ENCODE results near the gene RPL13. TPM values are rescaled to one million over a fixed set of nuclear protein-coding genes. Genes with fewer than 3 reads are reported as not detected.

The RPL13 gene
- total RNA-seq, 4 donors from 2014 or later = 4,137 to 5,837 (median 4,637) TPM

- no peak for TF ChIP-seq CTCF (IDR thresholded peaks at IDR 0.05)
- DNase-seq (ENCODE audit: low spot score) (no peak), ATAC-seq (ENCODE audit: low FRiP score) (no peak)
Measured at GRCh38 chr16:89613231-89613953, 52.9 kb downstream of the RPL13 start, which contains the start of gene DPEP1. Gene DPEP1 (plus strand): TSS chr16:89613642. CDS start chr16:89630411, 16,769 bp downstream.

DNA sequence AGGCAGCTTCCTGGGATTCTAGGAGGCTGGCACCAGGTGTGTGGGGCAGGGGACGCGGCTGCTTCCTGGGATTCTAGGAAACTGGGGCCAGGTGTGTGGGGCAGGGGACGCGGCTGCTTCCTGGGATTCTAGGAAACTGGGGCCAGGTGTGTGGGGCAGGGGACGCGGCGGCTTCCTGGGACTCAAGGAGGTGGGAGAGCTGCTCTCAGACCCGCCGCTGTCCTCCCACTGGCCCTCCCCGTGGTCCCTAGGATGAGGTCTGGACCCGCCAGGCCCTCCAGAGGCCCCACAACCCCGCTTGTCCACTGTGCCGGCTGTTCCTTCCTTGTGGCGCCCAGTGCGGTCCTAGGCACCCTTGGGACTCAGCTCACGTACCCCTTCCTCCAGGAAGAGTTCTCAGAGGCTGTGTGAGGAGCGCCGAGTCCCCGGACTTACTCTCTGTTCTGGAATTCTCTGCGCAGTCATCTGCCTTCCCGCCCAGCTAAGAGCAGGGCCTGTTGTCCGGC, 53.5 kb downstream of the RPL13 start:
- TF ChIP-seq CTCF (IDR thresholded peaks at IDR 0.05) = no peak
- DNase-seq (ENCODE audit: low spot score) (no peak), ATAC-seq (ENCODE audit: low FRiP score) (no peak)

Small RNAs within 50 kb of the gene (small RNA-seq; reads per million reads assigned to genes)
- gene SNORD68 = not detected

Other genes starting within 250 kb of the RPL13 start
- 100 to 1,000 TPM in 1 of 4 donors, 10 to 100 TPM in 3; 49.8 to 114 (median 82.2) TPM for gene ANKRD11, start 70.1 kb upstream of the RPL13 start, total RNA-seq
- 100 to 1,000 TPM in 1 of 4 donors, 10 to 100 TPM in 3; 68.6 to 125 (median 74.8) TPM for gene SPG7, start 52.3 kb upstream of the RPL13 start, total RNA-seq
- 1 to 10 TPM in 2 of 4 donors, under 1 TPM in 1, not detected in 1; 0.19 to 2.4 (median 1.1) TPM for gene CPNE7, start 15.1 kb downstream of the RPL13 start, total RNA-seq
- 1 to 10 TPM in 1 of 4 donors, not detected in 3; 1.1 TPM for gene DPEP1, start 53.0 kb downstream of the RPL13 start, total RNA-seq
- 10 to 100 TPM; 45.7 to 78.1 (median 67.7) TPM for gene CHMP1A, start 97.0 kb downstream of the RPL13 start, total RNA-seq
- gene SPATA33, start 97.2 kb downstream of the RPL13 start, total RNA-seq = 1 to 10 TPM; 1.8 to 7.1 (median 4.3) TPM
- gene CDK10, start 126.0 kb downstream of the RPL13 start, total RNA-seq = 10 to 100 TPM; 32.1 to 46.8 (median 38.3) TPM
- gene SPATA2L, start 141.0 kb downstream of the RPL13 start, total RNA-seq = 10 to 100 TPM in 2 of 4 donors, 1 to 10 TPM in 2; 8.1 to 28.0 (median 17.3) TPM
- gene VPS9D1, start 160.2 kb downstream of the RPL13 start, total RNA-seq = 1 to 10 TPM; 5.8 to 9.5 (median 7.8) TPM
- 10 to 100 TPM; 20.2 to 45.6 (median 36.6) TPM for gene ZNF276, start 160.9 kb downstream of the RPL13 start, total RNA-seq